Measurements from ENCODE around the gene SND1.

Gene SND1

GRCh38 chr7:128010391-128011127, 358.6 kb downstream of the SND1 start:
- TF ChIP-seq, protein P1, sequence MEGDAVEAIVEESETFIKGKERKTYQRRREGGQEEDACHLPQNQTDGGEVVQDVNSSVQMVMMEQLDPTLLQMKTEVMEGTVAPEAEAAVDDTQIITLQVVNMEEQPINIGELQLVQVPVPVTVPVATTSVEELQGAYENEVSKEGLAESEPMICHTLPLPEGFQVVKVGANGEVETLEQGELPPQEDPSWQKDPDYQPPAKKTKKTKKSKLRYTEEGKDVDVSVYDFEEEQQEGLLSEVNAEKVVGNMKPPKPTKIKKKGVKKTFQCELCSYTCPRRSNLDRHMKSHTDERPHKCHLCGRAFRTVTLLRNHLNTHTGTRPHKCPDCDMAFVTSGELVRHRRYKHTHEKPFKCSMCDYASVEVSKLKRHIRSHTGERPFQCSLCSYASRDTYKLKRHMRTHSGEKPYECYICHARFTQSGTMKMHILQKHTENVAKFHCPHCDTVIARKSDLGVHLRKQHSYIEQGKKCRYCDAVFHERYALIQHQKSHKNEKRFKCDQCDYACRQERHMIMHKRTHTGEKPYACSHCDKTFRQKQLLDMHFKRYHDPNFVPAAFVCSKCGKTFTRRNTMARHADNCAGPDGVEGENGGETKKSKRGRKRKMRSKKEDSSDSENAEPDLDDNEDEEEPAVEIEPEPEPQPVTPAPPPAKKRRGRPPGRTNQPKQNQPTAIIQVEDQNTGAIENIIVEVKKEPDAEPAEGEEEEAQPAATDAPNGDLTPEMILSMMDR (IDR thresholded peaks at IDR 0.05; ENCODE audit: insufficient read depth, missing control alignments) = no peak
- DNase-seq (ENCODE audit: insufficient read length, low spot score) = no peak
- FAIRE-seq = no peak

DNA sequence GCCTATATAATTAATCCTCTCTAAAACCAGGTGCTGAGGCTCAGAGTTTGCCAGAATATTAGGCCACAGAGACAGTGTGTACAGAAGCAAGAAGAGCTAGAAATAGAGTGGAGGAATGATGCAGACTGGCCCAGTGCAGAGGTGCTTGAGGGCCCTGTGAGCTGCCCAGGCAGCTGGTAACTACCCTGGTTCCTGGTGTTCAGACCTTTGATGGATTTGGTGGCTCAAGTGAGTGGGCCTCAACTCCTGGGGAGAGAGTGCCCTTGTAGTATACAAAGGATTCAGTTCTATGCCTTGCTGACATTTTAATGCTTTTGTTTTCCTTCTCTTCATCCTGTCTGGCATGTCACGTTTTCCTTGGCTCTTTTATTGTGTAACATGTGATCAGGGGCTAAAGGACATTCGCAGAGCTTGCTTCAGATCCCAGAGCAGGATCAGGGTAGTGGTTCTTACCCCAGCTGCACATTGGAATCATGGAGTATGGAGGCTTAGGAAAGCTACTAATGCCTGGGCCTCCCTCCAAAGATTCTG, 359.2 kb downstream of the SND1 start:
- DNase-seq (ENCODE audit: insufficient read length, low spot score) = no peak
- no peak for FAIRE-seq
- TF ChIP-seq, protein P1 (IDR thresholded peaks at IDR 0.05; ENCODE audit: insufficient read depth, missing control alignments) = no peak

DNA sequence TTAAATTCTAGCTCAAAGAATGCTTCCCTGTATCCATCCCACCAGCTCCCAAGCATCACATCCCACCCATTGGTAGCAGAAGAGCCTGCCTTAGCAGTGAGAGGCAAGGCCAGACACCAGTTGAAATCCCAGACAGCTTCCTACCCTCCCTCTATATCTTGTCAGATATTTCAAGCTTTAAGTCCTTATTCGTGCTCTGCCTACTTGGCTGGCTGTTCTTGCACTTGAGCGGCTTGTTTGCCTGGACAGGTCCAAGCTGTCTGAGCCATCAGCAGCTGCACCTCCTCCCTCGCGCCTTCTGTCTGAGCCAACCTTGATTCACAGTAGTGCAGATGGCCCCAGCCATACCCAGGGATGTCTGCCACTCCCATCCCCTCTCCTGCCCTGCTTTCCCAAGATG, 362.8 kb downstream of the SND1 start:
- FAIRE-seq = no peak
- peak; percentile 50 for DNase-seq (ENCODE audit: insufficient read length, low spot score)
- TF ChIP-seq, protein P1 (IDR thresholded peaks at IDR 0.05; ENCODE audit: insufficient read depth, missing control alignments) = no peak

- FAIRE-seq (no peak), DNase-seq (ENCODE audit: insufficient read length, low spot score) (no peak)
- TF ChIP-seq, protein P1 (IDR thresholded peaks at IDR 0.05; ENCODE audit: insufficient read depth, missing control alignments) = no peak
These were observed 365.5 kb downstream of the SND1 start for GRCh38 chr7:128017460-128017859.

- no peak for FAIRE-seq
These were observed 366.2 kb downstream of the SND1 start for GRCh38 chr7:128017862-128018845.

GRCh38 chr7:128019288-128019687, 367.3 kb downstream of the SND1 start:
- DNase-seq (ENCODE audit: insufficient read length, low spot score) (no peak), FAIRE-seq (no peak)
- TF ChIP-seq, protein P1 (IDR thresholded peaks at IDR 0.05; ENCODE audit: insufficient read depth, missing control alignments) = no peak

More at GRCh38 chr7:128017862-128018845, 366.2 kb downstream of the SND1 start:
- no peak for DNase-seq (ENCODE audit: insufficient read length, low spot score)
- TF ChIP-seq, protein P1 (IDR thresholded peaks at IDR 0.05; ENCODE audit: insufficient read depth, missing control alignments) = no peak

All from D721Med (cell line).